HEK293 (cell line): ENCODE data around the gene MMS19.
"Not testable (repeated sequence)": the region's sequence is repeated elsewhere in the genome, so short reads cannot be mapped to it uniquely, and the experiment has no call there.

Experiments
- CTCF ChIA-PET: fragments of 350-600 bp; formaldehyde crosslinking; extraction: SDS; loops from one replicate; lab custom pipeline; 2021; ENCODE audit warnings: antibody characterized with exemption; lab: Yijun Ruan, JAX
- POLR2A ChIA-PET: fragments of 300-600 bp; formaldehyde crosslinking; extraction: SDS; loops from one replicate; lab custom pipeline; 2020; ENCODE audit warnings: antibody characterized with exemption, inconsistent platforms; lab: Yijun Ruan, JAX
- H3K27ac ChIP-seq: fragments of 200-500 bp; sonication (Bioruptor generic); 2 replicates; pipeline ENCODE4 v1.5.1; 2014; ENCODE audit warnings: low read depth, low read length, control low read depth, inconsistent platforms; ENCODE audit errors: extremely low read depth
- H3K36me3 ChIP-seq, 2 experiments: fragments of 200-500 bp in 1 of 2; sonication (Bioruptor generic) in 1 of 2; 1 replicate in 1 of 2; 2 replicates in 1 of 2; pipeline ENCODE4 v1.5.1; 2014 to 2017; ENCODE audit warnings: inconsistent platforms in 2 of 2, low read length in 2 of 2; ENCODE audit not compliant: control insufficient read depth in 2 of 2, insufficient read depth in 1 of 2
- H3K4me1 ChIP-seq: fragments of 200-500 bp; sonication (Bioruptor generic); 2 replicates; pipeline ENCODE4 v1.5.1; 2014; ENCODE audit warnings: mild to moderate bottlenecking, low read length, inconsistent platforms; ENCODE audit not compliant: control insufficient read depth, insufficient read depth
- H3K4me3 ChIP-seq: 2 replicates; pipeline ENCODE4 v1.5.1; 2011; ENCODE audit warnings: low read depth, mild to moderate bottlenecking, control low read depth, low read length, moderate library complexity
- H3K9me3 ChIP-seq: fragments of 200-500 bp; sonication (Bioruptor generic); 2 replicates; pipeline ENCODE4 v1.5.1; 2014; ENCODE audit warnings: low read depth, low read length, inconsistent platforms; ENCODE audit not compliant: control insufficient read depth, insufficient read depth
- KLF10 ChIP-seq: fragments of 450-650 bp; IDR thresholded peaks from 2 replicates; pipeline ENCODE4 v1.5.1; 2018; ENCODE audit warnings: missing biosample characterization, mild to moderate bottlenecking, missing genetic modification characterization
- SETDB1 ChIP-seq: IDR thresholded peaks from one replicate; pipeline ENCODE4 v1.6.1; 2017; ENCODE audit warnings: mild to moderate bottlenecking, low read length, moderate library complexity, mixed read lengths; ENCODE audit not compliant: insufficient read length
- ZNF114 ChIP-seq: fragments of 450-650 bp; formaldehyde crosslinking; IDR thresholded peaks from 2 replicates; pipeline ENCODE4 v1.5.0; 2017; ENCODE audit warnings: missing biosample characterization, missing genetic modification characterization
- ZNF211 ChIP-seq: fragments of 450-650 bp; formaldehyde crosslinking; IDR thresholded peaks from 2 replicates; pipeline ENCODE4 v1.5.1; 2016; ENCODE audit warnings: low read depth, missing biosample characterization, missing genetic modification characterization
- ZNF223 ChIP-seq: fragments of 450-650 bp; formaldehyde crosslinking; IDR thresholded peaks from 2 replicates; pipeline ENCODE4 v1.5.1; 2016; ENCODE audit warnings: missing biosample characterization, missing genetic modification characterization
- ZNF571 ChIP-seq: fragments of 450-650 bp; formaldehyde crosslinking; IDR thresholded peaks from 2 replicates; pipeline ENCODE4 v1.5.0; 2017; ENCODE audit warnings: missing biosample characterization, missing genetic modification characterization
- ZNF776 ChIP-seq: fragments of 450-650 bp; formaldehyde crosslinking; IDR thresholded peaks from 2 replicates; pipeline ENCODE4 v1.5.0; 2017; ENCODE audit warnings: missing biosample characterization, missing genetic modification characterization, borderline replicate concordance
- TF ChIP-seq, protein P1 (sequence below): fragments of 450-650 bp; formaldehyde crosslinking; IDR thresholded peaks from 2 replicates; pipeline ENCODE4 v1.5.1; 2016; ENCODE audit warnings: missing biosample characterization, missing genetic modification characterization
- TF ChIP-seq, protein P2 (sequence below): fragments of 450-650 bp; formaldehyde crosslinking; IDR thresholded peaks from 2 replicates; pipeline ENCODE4 v1.5.1; 2017; ENCODE audit warnings: missing biosample characterization, mild to moderate bottlenecking, missing genetic modification characterization, moderate library complexity
- TF ChIP-seq, protein P3 (sequence below): fragments of 450-650 bp; formaldehyde crosslinking; IDR thresholded peaks from 2 replicates; pipeline ENCODE4 v1.5.1; 2016; ENCODE audit warnings: missing biosample characterization, missing genetic modification characterization, borderline replicate concordance
- TF ChIP-seq, protein P4 (sequence below): fragments of 450-650 bp; formaldehyde crosslinking; IDR thresholded peaks from 2 replicates; pipeline ENCODE4 v1.5.1; 2016; ENCODE audit warnings: missing biosample characterization, missing genetic modification characterization, borderline replicate concordance

The MMS19 gene

DNA sequence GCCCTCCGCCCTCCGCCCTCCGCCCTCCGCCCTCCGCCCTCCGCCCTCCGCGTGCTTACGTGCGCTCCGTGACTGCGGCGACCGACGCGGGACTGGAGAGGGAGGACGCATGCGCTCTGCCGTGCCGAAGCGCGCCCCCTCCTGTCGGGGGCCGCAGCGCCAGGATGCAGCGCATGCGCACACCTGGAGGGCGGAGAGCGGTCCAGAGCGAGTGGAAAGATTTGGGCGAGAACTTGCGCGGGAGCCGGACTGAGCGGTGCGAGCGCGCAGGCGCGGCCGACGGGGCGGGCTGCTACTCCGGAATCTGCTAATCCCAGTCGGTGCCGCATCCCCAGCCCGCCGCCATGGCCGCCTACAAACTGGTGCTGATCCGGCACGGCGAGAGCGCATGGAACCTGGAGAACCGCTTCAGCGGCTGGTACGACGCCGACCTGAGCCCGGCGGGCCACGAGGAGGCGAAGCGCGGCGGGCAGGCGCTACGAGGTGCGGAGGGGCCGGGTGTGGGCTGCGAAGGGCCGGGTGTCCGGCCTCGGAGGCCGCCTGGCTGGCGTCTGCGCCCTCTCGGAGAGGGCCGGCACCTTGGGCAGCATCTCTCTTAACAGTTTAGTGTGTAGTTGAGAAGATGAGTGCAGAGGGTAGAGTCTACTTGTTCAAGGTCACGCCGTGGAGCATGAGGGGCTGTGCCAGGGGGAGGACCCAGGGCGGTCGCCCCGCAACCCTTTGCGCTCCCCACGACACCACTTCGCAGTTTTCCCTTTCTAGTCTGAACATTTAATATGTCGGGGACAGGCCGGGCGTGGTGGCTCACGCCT is 72.1 kb downstream of the MMS19 start, which contains the start of gene PGAM1 (continued):
- TF ChIP-seq ZNF211 (tag by site-specific recombination) = no peak
- TF ChIP-seq KLF10 (tag by site-specific recombination) = no peak
- TF ChIP-seq, all 188 proteins: peak for 35

DNA sequence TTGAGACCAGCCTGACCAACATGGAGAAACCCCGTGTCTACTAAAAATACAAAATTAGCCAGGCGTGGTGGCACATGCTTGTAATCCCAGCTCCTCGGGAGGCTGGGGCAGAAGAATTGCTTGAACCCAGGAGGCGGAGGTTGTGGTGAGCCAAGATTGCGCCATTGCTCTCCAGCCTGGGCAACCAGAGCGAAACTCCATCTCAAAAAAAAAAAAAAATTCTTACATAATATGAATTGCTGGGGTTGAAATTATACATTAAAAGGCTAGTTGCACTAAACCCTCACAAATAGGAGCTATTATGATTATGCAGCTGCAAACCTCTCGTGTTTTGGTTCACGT is 74.5 kb downstream of the MMS19 start:
- POLR2A ChIA-PET = interaction anchor here (0.7 kb wide), 1 partner anchor 10 kb away, joined by 4 read pairs; no protein-coding TSS in a partner anchor
- H3K36me3 ChIP-seq = peaks cover 9 to 22% of the 10 kb centered on the region in 2 experiments
- H3K4me3 ChIP-seq, H3K4me1 ChIP-seq, H3K27ac ChIP-seq, H3K9me3 ChIP-seq: not testable (repeated sequence)
- CTCF ChIA-PET = interaction anchor here (0.6 to 1.9 kb wide), 5 partner anchors 10 to 399 kb away, joined by 3 to 7 read pairs (median 5); no protein-coding TSS in a partner anchor

DNA sequence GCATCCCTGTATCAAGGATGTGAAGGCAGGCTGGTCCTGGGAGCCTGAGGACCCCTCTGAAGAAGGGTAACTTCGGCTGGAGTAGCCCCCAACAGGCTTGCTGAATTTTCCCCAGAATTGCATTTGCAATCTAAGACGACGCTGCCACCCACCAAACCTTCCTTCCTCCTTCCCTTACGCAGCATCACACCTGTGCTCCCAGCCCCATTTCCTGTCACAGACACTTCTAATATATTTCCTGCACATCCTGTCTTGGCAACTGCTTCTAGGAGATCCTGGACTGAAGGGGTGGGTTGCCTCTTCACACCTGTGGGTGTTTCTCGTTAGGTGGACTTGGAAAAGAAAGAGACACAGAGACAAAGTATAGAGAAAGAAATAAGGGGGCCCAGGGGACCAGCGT is 81.7 kb downstream of the MMS19 start:
- ChIA-PET POLR2A (no interaction called here), CTCF (no interaction called here)
- Histone ChIP-seq H3K27ac (no peak overlapping the region), H3K4me1 (no peaks in the 10 kb centered on the region), H3K4me3 (no peak overlapping the region), H3K36me3 (no peaks in the 10 kb centered on the region; a peak in 1 of 3 replicates), H3K9me3 (no peaks in the 10 kb centered on the region)
- TF ChIP-seq, protein P1, sequence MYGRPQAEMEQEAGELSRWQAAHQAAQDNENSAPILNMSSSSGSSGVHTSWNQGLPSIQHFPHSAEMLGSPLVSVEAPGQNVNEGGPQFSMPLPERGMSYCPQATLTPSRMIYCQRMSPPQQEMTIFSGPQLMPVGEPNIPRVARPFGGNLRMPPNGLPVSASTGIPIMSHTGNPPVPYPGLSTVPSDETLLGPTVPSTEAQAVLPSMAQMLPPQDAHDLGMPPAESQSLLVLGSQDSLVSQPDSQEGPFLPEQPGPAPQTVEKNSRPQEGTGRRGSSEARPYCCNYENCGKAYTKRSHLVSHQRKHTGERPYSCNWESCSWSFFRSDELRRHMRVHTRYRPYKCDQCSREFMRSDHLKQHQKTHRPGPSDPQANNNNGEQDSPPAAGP (tag by site-specific recombination) = no peak
- no peak for TF ChIP-seq SETDB1
- TF ChIP-seq ZNF114 (tag by site-specific recombination) = no peak
- TF ChIP-seq ZNF776 (tag by site-specific recombination) = no peak
- TF ChIP-seq, protein P2, sequence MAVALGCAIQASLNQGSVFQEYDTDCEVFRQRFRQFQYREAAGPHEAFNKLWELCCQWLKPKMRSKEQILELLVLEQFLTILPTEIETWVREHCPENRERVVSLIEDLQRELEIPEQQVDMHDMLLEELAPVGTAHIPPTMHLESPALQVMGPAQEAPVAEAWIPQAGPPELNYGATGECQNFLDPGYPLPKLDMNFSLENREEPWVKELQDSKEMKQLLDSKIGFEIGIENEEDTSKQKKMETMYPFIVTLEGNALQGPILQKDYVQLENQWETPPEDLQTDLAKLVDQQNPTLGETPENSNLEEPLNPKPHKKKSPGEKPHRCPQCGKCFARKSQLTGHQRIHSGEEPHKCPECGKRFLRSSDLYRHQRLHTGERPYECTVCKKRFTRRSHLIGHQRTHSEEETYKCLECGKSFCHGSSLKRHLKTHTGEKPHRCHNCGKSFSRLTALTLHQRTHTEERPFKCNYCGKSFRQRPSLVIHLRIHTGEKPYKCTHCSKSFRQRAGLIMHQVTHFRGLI (tag by site-specific recombination) = no peak
- TF ChIP-seq, protein P3, sequence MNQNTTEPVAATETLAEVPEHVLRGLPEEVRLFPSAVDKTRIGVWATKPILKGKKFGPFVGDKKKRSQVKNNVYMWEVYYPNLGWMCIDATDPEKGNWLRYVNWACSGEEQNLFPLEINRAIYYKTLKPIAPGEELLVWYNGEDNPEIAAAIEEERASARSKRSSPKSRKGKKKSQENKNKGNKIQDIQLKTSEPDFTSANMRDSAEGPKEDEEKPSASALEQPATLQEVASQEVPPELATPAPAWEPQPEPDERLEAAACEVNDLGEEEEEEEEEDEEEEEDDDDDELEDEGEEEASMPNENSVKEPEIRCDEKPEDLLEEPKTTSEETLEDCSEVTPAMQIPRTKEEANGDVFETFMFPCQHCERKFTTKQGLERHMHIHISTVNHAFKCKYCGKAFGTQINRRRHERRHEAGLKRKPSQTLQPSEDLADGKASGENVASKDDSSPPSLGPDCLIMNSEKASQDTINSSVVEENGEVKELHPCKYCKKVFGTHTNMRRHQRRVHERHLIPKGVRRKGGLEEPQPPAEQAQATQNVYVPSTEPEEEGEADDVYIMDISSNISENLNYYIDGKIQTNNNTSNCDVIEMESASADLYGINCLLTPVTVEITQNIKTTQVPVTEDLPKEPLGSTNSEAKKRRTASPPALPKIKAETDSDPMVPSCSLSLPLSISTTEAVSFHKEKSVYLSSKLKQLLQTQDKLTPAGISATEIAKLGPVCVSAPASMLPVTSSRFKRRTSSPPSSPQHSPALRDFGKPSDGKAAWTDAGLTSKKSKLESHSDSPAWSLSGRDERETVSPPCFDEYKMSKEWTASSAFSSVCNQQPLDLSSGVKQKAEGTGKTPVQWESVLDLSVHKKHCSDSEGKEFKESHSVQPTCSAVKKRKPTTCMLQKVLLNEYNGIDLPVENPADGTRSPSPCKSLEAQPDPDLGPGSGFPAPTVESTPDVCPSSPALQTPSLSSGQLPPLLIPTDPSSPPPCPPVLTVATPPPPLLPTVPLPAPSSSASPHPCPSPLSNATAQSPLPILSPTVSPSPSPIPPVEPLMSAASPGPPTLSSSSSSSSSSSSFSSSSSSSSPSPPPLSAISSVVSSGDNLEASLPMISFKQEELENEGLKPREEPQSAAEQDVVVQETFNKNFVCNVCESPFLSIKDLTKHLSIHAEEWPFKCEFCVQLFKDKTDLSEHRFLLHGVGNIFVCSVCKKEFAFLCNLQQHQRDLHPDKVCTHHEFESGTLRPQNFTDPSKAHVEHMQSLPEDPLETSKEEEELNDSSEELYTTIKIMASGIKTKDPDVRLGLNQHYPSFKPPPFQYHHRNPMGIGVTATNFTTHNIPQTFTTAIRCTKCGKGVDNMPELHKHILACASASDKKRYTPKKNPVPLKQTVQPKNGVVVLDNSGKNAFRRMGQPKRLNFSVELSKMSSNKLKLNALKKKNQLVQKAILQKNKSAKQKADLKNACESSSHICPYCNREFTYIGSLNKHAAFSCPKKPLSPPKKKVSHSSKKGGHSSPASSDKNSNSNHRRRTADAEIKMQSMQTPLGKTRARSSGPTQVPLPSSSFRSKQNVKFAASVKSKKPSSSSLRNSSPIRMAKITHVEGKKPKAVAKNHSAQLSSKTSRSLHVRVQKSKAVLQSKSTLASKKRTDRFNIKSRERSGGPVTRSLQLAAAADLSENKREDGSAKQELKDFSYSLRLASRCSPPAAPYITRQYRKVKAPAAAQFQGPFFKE (tag by site-specific recombination) = no peak
- TF ChIP-seq ZNF223 (tag by site-specific recombination) = no peak
- TF ChIP-seq ZNF571 (tag by site-specific recombination) = no peak
- TF ChIP-seq, protein P4, sequence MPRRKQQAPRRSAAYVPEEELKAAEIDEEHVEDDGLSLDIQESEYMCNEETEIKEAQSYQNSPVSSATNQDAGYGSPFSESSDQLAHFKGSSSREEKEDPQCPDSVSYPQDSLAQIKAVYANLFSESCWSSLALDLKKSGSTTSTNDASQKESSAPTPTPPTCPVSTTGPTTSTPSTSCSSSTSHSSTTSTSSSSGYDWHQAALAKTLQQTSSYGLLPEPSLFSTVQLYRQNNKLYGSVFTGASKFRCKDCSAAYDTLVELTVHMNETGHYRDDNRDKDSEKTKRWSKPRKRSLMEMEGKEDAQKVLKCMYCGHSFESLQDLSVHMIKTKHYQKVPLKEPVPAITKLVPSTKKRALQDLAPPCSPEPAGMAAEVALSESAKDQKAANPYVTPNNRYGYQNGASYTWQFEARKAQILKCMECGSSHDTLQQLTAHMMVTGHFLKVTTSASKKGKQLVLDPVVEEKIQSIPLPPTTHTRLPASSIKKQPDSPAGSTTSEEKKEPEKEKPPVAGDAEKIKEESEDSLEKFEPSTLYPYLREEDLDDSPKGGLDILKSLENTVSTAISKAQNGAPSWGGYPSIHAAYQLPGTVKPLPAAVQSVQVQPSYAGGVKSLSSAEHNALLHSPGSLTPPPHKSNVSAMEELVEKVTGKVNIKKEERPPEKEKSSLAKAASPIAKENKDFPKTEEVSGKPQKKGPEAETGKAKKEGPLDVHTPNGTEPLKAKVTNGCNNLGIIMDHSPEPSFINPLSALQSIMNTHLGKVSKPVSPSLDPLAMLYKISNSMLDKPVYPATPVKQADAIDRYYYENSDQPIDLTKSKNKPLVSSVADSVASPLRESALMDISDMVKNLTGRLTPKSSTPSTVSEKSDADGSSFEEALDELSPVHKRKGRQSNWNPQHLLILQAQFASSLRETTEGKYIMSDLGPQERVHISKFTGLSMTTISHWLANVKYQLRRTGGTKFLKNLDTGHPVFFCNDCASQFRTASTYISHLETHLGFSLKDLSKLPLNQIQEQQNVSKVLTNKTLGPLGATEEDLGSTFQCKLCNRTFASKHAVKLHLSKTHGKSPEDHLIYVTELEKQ (tag by site-specific recombination) = no peak
